Measurements from ENCODE around the gene TUBB1.

Gene TUBB1

DNA sequence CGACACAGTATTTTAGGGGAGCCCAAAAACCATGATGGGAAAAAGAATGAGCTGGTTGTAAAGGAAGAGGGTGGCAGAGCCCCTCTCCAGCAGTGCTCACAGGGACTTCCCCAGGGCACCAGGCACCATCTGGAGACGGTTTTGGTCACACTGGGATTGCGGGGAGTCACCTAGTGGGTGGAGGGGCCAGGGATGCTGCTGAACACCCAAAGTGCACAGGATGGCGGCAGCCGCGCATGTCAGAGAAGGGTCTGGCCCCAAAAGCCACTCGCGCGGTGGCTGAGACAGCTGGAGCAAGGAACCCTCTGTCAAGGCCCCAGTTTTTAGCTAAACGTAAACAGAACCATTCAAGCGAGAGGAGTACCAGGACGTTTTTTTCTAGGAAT, 23.0 kb upstream of the TUBB1 start:
- TF ChIP-seq, protein P1, sequence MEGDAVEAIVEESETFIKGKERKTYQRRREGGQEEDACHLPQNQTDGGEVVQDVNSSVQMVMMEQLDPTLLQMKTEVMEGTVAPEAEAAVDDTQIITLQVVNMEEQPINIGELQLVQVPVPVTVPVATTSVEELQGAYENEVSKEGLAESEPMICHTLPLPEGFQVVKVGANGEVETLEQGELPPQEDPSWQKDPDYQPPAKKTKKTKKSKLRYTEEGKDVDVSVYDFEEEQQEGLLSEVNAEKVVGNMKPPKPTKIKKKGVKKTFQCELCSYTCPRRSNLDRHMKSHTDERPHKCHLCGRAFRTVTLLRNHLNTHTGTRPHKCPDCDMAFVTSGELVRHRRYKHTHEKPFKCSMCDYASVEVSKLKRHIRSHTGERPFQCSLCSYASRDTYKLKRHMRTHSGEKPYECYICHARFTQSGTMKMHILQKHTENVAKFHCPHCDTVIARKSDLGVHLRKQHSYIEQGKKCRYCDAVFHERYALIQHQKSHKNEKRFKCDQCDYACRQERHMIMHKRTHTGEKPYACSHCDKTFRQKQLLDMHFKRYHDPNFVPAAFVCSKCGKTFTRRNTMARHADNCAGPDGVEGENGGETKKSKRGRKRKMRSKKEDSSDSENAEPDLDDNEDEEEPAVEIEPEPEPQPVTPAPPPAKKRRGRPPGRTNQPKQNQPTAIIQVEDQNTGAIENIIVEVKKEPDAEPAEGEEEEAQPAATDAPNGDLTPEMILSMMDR (IDR thresholded peaks at IDR 0.05; ENCODE audit: borderline replicate concordance, insufficient read depth, low read depth, low read length): no peak
- H3K4me3 ChIP-seq (ENCODE audit: low read depth, low read length): no peak overlapping the region

DNA sequence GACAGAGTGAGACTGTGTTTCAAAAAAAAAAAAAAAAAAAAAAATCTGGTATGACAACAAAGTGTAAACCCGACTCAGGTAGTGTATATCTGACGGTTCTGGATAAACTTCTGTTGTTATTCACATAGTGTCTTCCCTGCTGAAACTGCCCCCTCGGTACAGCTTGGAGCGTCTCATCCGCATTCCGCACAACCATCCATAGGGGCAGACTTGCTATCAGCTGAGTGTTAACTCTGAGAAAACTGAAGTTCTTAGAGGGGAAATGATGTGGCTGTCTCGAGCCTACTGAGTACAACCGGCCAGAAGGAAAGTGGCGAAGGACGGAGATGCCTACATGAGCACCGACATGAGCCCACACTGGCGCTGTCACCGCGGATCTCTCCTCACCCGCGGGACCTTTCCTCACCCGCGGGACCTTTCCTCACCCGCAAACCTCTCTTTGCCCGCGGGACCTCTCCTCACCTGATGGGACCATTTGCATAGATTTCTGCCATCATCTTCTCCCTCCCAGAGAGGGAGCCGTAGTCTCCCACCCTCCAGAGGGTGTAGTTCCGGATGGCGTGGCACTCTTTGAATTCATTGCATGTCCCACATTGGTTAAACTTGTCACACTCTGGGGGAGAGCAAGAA, 22.0 kb upstream of the TUBB1 start:
- TF ChIP-seq, protein P1 (IDR thresholded peaks at IDR 0.05; ENCODE audit: borderline replicate concordance, insufficient read depth, low read depth, low read length): no peak
- no peak overlapping the region for H3K4me3 ChIP-seq (ENCODE audit: low read depth, low read length)

DNA sequence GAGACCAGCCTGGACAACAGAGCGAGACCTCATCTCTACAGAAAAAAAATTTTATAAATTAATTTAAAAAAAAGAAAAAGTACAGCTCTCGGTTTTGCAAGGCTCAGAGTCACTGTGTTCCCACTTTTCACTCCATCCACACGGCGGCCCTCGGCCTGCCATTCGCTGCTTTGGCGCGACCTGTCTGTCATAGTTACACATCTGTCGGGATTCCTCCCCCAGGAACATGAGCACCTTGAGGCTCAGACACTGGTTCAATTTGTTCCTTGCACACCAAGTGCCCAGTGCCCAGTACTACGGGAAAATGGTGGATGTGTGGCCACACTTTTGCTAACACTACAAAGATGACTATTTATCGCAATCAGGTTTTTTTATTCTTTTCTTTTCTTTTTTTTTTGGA, 20.6 kb upstream of the TUBB1 start:
- TF ChIP-seq, protein P1 (IDR thresholded peaks at IDR 0.05; ENCODE audit: borderline replicate concordance, insufficient read depth, low read depth, low read length): no peak
- H3K4me3 ChIP-seq (ENCODE audit: low read depth, low read length): no peak overlapping the region

DNA sequence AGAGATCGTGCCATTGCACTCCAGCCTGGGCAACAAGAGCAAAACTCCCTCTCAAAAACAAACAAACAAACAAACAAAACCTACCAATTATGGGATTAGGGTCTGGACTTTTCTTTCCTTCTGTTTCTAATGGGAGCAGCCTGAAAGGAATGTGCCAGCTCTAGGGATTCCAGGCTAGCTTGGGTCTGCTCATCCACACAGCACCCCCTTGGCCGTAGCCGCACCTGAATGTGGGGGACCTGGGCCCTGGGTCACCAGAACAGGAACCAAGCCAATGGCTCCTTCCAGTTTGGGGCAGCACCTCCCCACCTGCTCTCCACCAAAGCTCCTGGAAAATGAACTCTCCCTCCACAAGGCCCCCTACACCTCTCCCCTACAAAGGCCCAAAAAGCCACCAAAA, 18.9 kb upstream of the TUBB1 start:
- no peak overlapping the region for H3K4me3 ChIP-seq (ENCODE audit: low read depth, low read length)
- TF ChIP-seq, protein P1 (IDR thresholded peaks at IDR 0.05; ENCODE audit: borderline replicate concordance, insufficient read depth, low read depth, low read length): no peak

DNA sequence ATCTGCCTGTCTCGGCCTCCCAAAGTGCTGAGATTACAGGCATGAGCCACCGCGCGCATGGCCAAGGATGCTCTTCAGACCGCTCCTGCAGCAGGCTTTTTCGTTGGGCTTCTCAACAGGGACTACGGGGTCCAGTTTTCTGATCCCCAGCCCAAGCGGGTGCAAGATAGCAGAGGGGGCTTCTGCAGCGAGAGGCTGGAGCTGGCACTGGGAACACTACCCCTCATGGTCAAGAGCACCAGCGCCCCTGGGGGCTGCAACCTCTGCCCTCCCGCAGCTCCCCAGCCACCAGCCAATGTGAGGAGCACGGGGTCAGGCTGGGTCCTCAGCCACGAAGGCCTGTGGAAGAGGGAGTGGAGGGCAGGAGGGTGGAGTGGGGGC, 18.2 kb upstream of the TUBB1 start:
- TF ChIP-seq, protein P1 (IDR thresholded peaks at IDR 0.05; ENCODE audit: borderline replicate concordance, insufficient read depth, low read depth, low read length): no peak
- H3K4me3 ChIP-seq (ENCODE audit: low read depth, low read length): no peak overlapping the region

DNA sequence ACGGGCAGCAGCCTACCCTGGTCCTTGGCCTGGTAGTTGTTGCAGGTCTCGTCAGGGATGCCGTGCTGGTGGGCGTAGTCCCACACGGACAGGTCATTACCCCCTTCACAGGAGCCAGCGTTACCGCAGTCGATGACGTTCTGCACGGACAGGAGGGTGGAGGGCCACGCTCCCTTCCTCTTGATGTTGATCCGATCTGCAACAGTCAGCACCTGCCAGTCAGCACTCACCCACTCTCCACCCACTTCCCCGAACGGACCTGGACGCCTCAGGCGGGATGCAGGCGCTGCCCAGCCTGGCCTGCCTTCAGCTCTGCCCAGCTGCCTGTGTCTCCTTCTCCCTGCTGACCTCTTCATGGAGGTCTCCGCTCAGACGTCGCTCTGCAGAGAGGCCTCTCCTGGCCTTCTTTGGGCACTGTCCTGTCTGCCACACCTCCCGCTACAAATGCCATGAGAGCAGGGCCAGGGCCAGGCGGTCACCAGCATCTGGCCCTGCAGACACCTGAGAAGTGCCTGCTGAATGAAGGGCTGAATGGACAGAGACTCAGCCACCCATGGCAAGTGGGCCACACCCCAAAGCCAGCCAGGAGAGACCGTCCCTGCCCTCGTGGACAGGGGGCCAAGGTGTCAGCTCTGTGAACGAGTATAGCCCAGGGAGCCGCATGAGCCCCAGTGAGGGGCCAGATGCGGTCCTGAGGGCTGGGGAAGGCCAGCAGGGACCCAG, 17.6 kb upstream of the TUBB1 start:
- H3K4me3 ChIP-seq (ENCODE audit: low read depth, low read length): no peak overlapping the region
- TF ChIP-seq, protein P1 (IDR thresholded peaks at IDR 0.05; ENCODE audit: borderline replicate concordance, insufficient read depth, low read depth, low read length): no peak

DNA sequence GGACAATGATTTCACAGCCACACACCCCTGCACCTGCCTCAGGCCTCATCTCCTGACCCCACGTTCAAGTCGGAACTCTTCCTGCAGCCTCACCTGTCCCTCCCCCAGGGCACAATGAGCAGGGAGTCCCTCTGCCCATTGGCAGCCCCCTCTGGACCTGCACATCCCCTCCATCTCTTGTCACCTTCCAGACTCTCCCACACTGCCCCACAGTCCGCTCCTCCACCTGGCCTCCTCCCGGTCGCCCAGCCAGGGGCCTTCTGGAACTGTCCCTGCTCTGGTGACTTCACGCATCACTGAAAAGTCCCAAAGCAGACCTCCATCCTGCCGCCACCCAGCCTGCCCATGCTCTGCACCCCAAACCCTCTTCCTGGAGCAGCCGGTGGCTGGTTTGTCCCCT, 16.8 kb upstream of the TUBB1 start:
- TF ChIP-seq, protein P1 (IDR thresholded peaks at IDR 0.05; ENCODE audit: borderline replicate concordance, insufficient read depth, low read depth, low read length): no peak
- H3K4me3 ChIP-seq (ENCODE audit: low read depth, low read length): no peak overlapping the region

Data from GM12875 (cell line).